Keratinocyte (primary cell): ENCODE measurements around the gene CRTC3. TPM values are rescaled to one million over a fixed set of nuclear protein-coding genes. Genes with fewer than 3 reads are reported as not detected.

Source experiments
- DNase-seq: peaks from one replicate; pipeline ENCODE4 v3.0.0-alpha.2; 2011; ENCODE audit warnings: low read depth, missing footprints, low spot score
- FAIRE-seq: peaks from 2 replicates; lab custom pipeline; 2011; peaks lifted over from hg19 to GRCh38; lab: Jason Lieb, UNC
- H2AFZ ChIP-seq: 2 replicates; pipeline ENCODE4 v1.6.0; 2012; ENCODE audit warnings: low read length, control low read depth, inconsistent platforms; ENCODE audit not compliant: control insufficient read depth
- H3K27ac ChIP-seq: 2 replicates; pipeline ENCODE4 v1.5.1; 2011; ENCODE audit warnings: low read length; ENCODE audit not compliant: control insufficient read depth, insufficient read depth
- H3K27me3 ChIP-seq: 3 replicates; pipeline ENCODE4 v1.6.0; 2011; ENCODE audit warnings: low read length; ENCODE audit not compliant: control insufficient read depth, insufficient read depth; ENCODE audit errors: extremely low read depth
- H3K36me3 ChIP-seq, 2 experiments: 2 replicates in 1 of 2; 3 replicates in 1 of 2; pipeline ENCODE4 v1.5.1; 2011; ENCODE audit warnings: low read length in 2 of 2, mild to moderate bottlenecking in 1 of 2; ENCODE audit not compliant: control insufficient read depth in 2 of 2, insufficient read depth in 2 of 2; ENCODE audit errors: extremely low read depth in 1 of 2
- H3K4me1 ChIP-seq: 3 replicates; pipeline ENCODE4 v1.5.1; 2011; ENCODE audit warnings: low read length; ENCODE audit not compliant: control insufficient read depth, insufficient read depth; ENCODE audit errors: extremely low read depth
- H3K4me2 ChIP-seq: 3 replicates; pipeline ENCODE4 v1.6.0; 2011; ENCODE audit warnings: low read depth, low read length; ENCODE audit not compliant: control insufficient read depth, insufficient read depth; ENCODE audit errors: extremely low read depth
- H3K4me3 ChIP-seq, 3 experiments: fragments of 200-600 bp in 1 of 3; sonication (generic) in 1 of 3; 2 replicates in 2 of 3; 3 replicates in 1 of 3; pipeline ENCODE4 v1.5.1; 2011 to 2016; ENCODE audit warnings: low read length in 3 of 3, mild to moderate bottlenecking in 3 of 3, control low read depth in 2 of 3, inconsistent platforms in 1 of 3, low read depth in 1 of 3, mixed read lengths in 1 of 3, mixed run types in 1 of 3, moderate library complexity in 1 of 3; ENCODE audit not compliant: control insufficient read depth in 2 of 3, insufficient read depth in 2 of 3; ENCODE audit errors: extremely low read depth in 1 of 3
- H3K79me2 ChIP-seq: 2 replicates; pipeline ENCODE4 v1.6.0; 2012; ENCODE audit warnings: low read length; ENCODE audit not compliant: control insufficient read depth, insufficient read depth
- H3K9ac ChIP-seq: 3 replicates; pipeline ENCODE4 v1.6.0; 2011; ENCODE audit warnings: low read length; ENCODE audit not compliant: control insufficient read depth, insufficient read depth; ENCODE audit errors: extremely low read depth
- H3K9me1 ChIP-seq: 3 replicates; pipeline ENCODE4 v1.6.0; 2011; ENCODE audit warnings: low read length; ENCODE audit not compliant: control insufficient read depth, insufficient read depth; ENCODE audit errors: extremely low read depth
- H3K9me3 ChIP-seq: 2 replicates; pipeline ENCODE4 v1.5.1; 2012; ENCODE audit warnings: low read depth, low read length; ENCODE audit not compliant: control insufficient read depth
- H4K20me1 ChIP-seq: 3 replicates; pipeline ENCODE4 v1.6.0; 2011; ENCODE audit warnings: low read length; ENCODE audit not compliant: control insufficient read depth, insufficient read depth; ENCODE audit errors: extremely low read depth
- EZH2 ChIP-seq: IDR thresholded peaks from one replicate; pipeline ENCODE4 v1.6.1; 2012; ENCODE audit warnings: inconsistent platforms, mild to moderate bottlenecking, low read length, moderate library complexity
- dilution Hi-C: fragments of 300-500 bp; cut with MboI; formaldehyde crosslinking; loops from one replicate; pipeline ENCODE4 v1.7.0; 2020; ENCODE audit warnings: low sequenced_read_pairs; ENCODE audit not compliant: extremely low pct_ligation_motif_present
- polyA plus RNA-seq, 5 experiments: library from polyadenylated mRNA; depleted of rRNA in 3 of 5; stranded (reverse) in 3 of 5; stranded (forward) in 1 of 5; unstranded in 1 of 5; fragments of >200 nt; gene quantifications; 1 replicate in 1 of 5; 2 replicates in 3 of 5; 3 replicates in 1 of 5; pipeline versions ENCODE4 v1.2.1 to v1.2.3, GENCODE V29; 2011 to 2012; ENCODE audit warnings: missing spikeins in 2 of 5, low read depth in 1 of 5, low replicate concordance in 1 of 5
- TF ChIP-seq, protein P1 (sequence below), 3 experiments: IDR thresholded peaks in 1 of 3; conservative IDR thresholded peaks in 1 of 3; optimal IDR thresholded peaks in 1 of 3; 2 replicates in 2 of 3; 3 replicates in 1 of 3; pipeline versions ENCODE3 to v1.5.1; 2011; ENCODE audit warnings: low read length in 3 of 3, mild to moderate bottlenecking in 3 of 3, moderate library complexity in 2 of 3, control low read depth in 1 of 3, inconsistent platforms in 1 of 3; ENCODE audit not compliant: insufficient read depth in 2 of 3; ENCODE audit errors: extremely low read depth in 1 of 3

CRTC3 gene
- polyA plus RNA-seq, 1 donor (not counting 4 experiments of a cell fraction or from before 2014, with no cell fraction given), result 11.9 TPM

GRCh38 chr15:90593499-90594158 lies 63.9 kb downstream of the CRTC3 start:
- peaks cover 2 to 3% of the 10 kb centered on the region in 2 experiments for H3K36me3 ChIP-seq
- TF ChIP-seq, protein P1, sequence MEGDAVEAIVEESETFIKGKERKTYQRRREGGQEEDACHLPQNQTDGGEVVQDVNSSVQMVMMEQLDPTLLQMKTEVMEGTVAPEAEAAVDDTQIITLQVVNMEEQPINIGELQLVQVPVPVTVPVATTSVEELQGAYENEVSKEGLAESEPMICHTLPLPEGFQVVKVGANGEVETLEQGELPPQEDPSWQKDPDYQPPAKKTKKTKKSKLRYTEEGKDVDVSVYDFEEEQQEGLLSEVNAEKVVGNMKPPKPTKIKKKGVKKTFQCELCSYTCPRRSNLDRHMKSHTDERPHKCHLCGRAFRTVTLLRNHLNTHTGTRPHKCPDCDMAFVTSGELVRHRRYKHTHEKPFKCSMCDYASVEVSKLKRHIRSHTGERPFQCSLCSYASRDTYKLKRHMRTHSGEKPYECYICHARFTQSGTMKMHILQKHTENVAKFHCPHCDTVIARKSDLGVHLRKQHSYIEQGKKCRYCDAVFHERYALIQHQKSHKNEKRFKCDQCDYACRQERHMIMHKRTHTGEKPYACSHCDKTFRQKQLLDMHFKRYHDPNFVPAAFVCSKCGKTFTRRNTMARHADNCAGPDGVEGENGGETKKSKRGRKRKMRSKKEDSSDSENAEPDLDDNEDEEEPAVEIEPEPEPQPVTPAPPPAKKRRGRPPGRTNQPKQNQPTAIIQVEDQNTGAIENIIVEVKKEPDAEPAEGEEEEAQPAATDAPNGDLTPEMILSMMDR (optimal IDR thresholded peaks at IDR 0.05 in 1 of 3, IDR thresholded peaks at IDR 0.05 in 1 of 3, conservative IDR thresholded peaks at IDR 0.05 in 1 of 3; ENCODE audit: extremely low read depth in 1 of 3, insufficient read depth in 2 of 3, low read length in 3 of 3), result no peak
- dilution Hi-C loops, result no loop called here
- FAIRE-seq, result no peak
- no peaks in the 10 kb centered on the region for H3K9me1 ChIP-seq
- no peak overlapping the region for H2AFZ ChIP-seq
- no peak overlapping the region for H3K4me3 ChIP-seq
- no peak overlapping the region for H3K4me2 ChIP-seq
- no peak overlapping the region for H3K27ac ChIP-seq
- H4K20me1 ChIP-seq, result no peaks in the 10 kb centered on the region
- H3K9ac ChIP-seq, result no peak overlapping the region
- H3K27me3 ChIP-seq, result no peaks in the 10 kb centered on the region
- H3K4me1 ChIP-seq, result peaks cover 10% of the 10 kb centered on the region
- DNase-seq, result no peak
- H3K79me2 ChIP-seq, result no peaks in the 10 kb centered on the region
- H3K9me3 ChIP-seq, result no peaks in the 10 kb centered on the region

GRCh38 chr15:90594301-90594738 lies 64.6 kb downstream of the CRTC3 start:
- no peak for FAIRE-seq

More at GRCh38 chr15:90594301-90594738, 64.6 kb downstream of the CRTC3 start:
- dilution Hi-C loops, result no loop called here
- Histone ChIP-seq H4K20me1 (no peaks in the 10 kb centered on the region), H3K36me3 (peaks cover 2 to 8% of the 10 kb centered on the region in 2 experiments), H3K79me2 (no peaks in the 10 kb centered on the region), H2AFZ (peak overlapping the region; percentile 64), H3K4me2 (peak overlapping the region; percentile 62), H3K9ac (peak overlapping the region; percentile 40), H3K27ac (peak overlapping the region; percentile 26), H3K4me3 (peak overlapping the region in 2 of 3 experiments; percentile 19 to 30), H3K4me1 (peaks cover 10% of the 10 kb centered on the region), H3K27me3 (no peaks in the 10 kb centered on the region), H3K9me1 (no peaks in the 10 kb centered on the region), H3K9me3 (no peaks in the 10 kb centered on the region)
- no peak for DNase-seq
- TF ChIP-seq, protein P1 (optimal IDR thresholded peaks at IDR 0.05 in 1 of 3, IDR thresholded peaks at IDR 0.05 in 1 of 3, conservative IDR thresholded peaks at IDR 0.05 in 1 of 3; ENCODE audit: extremely low read depth in 1 of 3, insufficient read depth in 2 of 3, low read length in 3 of 3), result no peak
- no peak for TF ChIP-seq EZH2
